KOPT-K1 (cell line): ENCODE measurements around the gene TES.
"Not testable (repeated sequence)": the region's sequence is repeated elsewhere in the genome, so short reads cannot be mapped to it uniquely, and the experiment has no call there.

ENCODE experiments used
- H3K27ac ChIP-seq: fragments of 200-600 bp; sonication (generic); 2 replicates; pipeline ENCODE4 v1.5.1; 2016; ENCODE audit warnings: antibody characterized with exemption, mild to moderate bottlenecking, low read depth, low read length; ENCODE audit not compliant: poor library complexity, severe bottlenecking
- H3K36me3 ChIP-seq: fragments of 200-600 bp; sonication (generic); 2 replicates; pipeline ENCODE4 v1.5.1; 2017; ENCODE audit warnings: antibody characterized with exemption, mild to moderate bottlenecking, low read length, moderate library complexity; ENCODE audit not compliant: insufficient read depth
- H3K9me3 ChIP-seq: fragments of 200-600 bp; sonication (generic); 2 replicates; pipeline ENCODE4 v1.5.1; 2017; ENCODE audit warnings: antibody characterized with exemption, low read length, mild to moderate bottlenecking; ENCODE audit not compliant: insufficient read depth, poor library complexity, severe bottlenecking

The TES gene

DNA sequence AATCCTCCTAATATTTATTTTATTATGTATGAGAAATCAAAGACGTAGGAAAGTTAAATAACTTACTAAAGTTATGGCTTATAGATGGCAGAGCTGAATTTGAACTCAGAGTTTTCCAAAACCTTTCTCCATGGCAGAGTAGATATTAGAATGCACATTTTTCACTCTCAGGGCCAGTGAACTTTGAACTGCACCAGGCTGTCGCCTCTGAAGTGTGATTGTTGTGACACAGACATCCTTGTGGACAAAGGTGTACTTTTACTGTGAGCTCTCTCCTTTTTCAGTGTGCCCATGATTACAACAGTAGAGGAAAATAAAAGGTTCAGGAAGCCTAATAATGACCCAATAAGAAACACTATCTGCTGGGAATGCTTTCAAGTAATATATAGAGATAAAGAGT is 29.1 kb downstream of the TES start:
- H3K27ac ChIP-seq, result no peak overlapping the region

GRCh38 chr7:116240024-116240668 is 29.8 kb downstream of the TES start:
- no peaks in the 10 kb centered on the region for H3K36me3 ChIP-seq
- H3K9me3 ChIP-seq, result peaks cover 11% of the 10 kb centered on the region
- no peak overlapping the region for H3K27ac ChIP-seq

More for the DNA sequence above, 29.1 kb downstream of the TES start:
- Histone ChIP-seq H3K36me3 (no peaks in the 10 kb centered on the region), H3K9me3 (peaks cover 4% of the 10 kb centered on the region)

- H3K27ac ChIP-seq, result no peak overlapping the region
- no peaks in the 10 kb centered on the region for H3K36me3 ChIP-seq
- H3K9me3 ChIP-seq, result peaks cover 15% of the 10 kb centered on the region
These were observed 31.0 kb downstream of the TES start for GRCh38 chr7:116241291-116241690.

DNA sequence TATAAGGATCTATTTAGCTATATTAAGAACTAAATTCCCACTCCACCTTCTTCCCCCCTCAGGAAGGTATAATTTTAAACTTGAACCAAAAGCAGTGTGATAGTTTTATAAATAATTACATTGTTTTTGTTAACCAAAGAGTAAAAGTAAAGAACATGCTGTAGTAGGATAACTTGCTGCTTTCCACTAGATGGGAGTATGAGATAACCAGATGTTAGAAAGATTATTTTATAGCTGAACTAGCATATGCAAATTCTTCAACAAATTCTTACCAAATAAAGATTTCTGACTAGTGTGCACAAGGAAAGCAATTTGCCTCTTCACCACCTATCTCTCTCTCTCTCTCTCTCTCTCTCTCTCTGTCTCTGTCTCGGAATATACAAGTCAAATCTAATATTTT is 31.8 kb downstream of the TES start:
- Histone ChIP-seq H3K9me3 (peaks cover 15% of the 10 kb centered on the region), H3K27ac (no peak overlapping the region), H3K36me3 (no peaks in the 10 kb centered on the region)

GRCh38 chr7:116242759-116243158 is 32.4 kb downstream of the TES start:
- Histone ChIP-seq H3K9me3 (peaks cover 15% of the 10 kb centered on the region), H3K36me3 (no peaks in the 10 kb centered on the region), H3K27ac (no peak overlapping the region)

DNA sequence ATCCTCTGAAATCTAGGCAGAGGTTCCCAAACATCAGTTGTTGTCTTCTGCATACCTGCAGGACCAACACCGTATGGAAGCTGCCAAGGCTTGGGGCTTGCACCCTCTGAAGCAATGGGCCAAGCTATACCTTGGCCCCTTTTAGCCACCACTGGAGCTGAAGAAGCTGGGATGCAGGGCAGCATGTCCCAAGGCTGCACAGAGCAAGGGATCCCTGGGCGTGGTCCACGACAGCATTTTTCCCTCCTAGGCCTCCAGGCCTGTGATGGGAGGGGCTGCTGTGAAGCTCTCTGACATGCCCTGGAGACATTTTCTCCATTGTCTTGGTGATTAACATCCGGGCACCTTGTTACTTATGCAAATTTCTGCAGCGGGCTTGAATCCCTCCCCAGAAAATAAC is 34.5 kb downstream of the TES start:
- peaks cover 15% of the 10 kb centered on the region for H3K9me3 ChIP-seq
- H3K36me3 ChIP-seq, H3K27ac ChIP-seq: not testable (repeated sequence)

- Histone ChIP-seq H3K36me3 (no peaks in the 10 kb centered on the region), H3K9me3 (peaks cover 15% of the 10 kb centered on the region), H3K27ac (no peak overlapping the region)
These were observed 36.0 kb downstream of the TES start for GRCh38 chr7:116246357-116246756.

- H3K9me3 ChIP-seq, result peaks cover 4% of the 10 kb centered on the region
- no peak overlapping the region for H3K27ac ChIP-seq
- no peaks in the 10 kb centered on the region for H3K36me3 ChIP-seq
These were observed 39.7 kb downstream of the TES start for GRCh38 chr7:116249969-116250553.

GRCh38 chr7:116251675-116252074 is 41.3 kb downstream of the TES start:
- no peaks in the 10 kb centered on the region for H3K9me3 ChIP-seq
- no peaks in the 10 kb centered on the region for H3K36me3 ChIP-seq
- no peak overlapping the region for H3K27ac ChIP-seq

DNA sequence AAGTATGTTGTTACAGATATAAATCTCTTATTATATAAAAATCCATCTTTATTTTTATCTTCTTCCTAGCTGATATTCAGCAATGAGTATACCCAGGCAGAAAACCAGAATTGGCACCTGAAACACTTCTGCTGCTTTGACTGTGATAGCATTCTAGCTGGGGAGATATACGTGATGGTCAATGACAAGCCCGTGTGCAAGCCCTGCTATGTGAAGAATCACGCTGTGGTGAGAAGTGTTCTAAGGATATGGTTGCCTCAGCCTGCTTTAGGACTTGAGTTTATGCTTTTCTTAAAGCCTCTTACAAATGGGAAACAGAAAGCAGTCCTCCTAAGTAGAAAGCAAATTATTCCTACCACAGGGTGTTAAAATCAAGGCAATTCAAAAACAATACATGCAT is 41.9 kb downstream of the TES start:
- H3K27ac ChIP-seq, result no peak overlapping the region
- no peaks in the 10 kb centered on the region for H3K9me3 ChIP-seq
- no peaks in the 10 kb centered on the region for H3K36me3 ChIP-seq

GRCh38 chr7:116257156-116257555 is 46.8 kb downstream of the TES start:
- Histone ChIP-seq H3K27ac (no peak overlapping the region), H3K36me3 (no peaks in the 10 kb centered on the region), H3K9me3 (no peaks in the 10 kb centered on the region)

DNA sequence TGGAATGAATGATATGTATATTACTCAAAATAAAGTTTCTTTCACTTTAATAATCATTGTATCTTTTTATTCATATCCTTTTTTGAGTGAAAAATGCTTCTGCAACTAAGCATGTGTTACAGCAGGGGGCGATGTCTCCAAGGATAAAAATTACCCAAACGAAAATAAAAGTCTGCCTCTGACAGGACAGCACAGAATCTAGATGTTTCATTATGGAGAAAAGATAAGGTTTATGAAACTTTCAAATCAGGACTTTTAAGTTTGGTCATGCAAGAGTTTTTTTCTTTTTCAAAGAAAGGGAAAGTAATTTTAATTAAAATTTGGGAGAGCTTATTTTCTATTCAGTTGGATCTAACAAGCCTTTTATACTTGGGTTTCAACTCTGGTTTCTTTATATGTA is 48.4 kb downstream of the TES start:
- Histone ChIP-seq H3K36me3 (no peaks in the 10 kb centered on the region), H3K27ac (no peak overlapping the region), H3K9me3 (no peaks in the 10 kb centered on the region)

GRCh38 chr7:116259156-116259870 is 49.0 kb downstream of the TES start:
- no peaks in the 10 kb centered on the region for H3K36me3 ChIP-seq
- no peaks in the 10 kb centered on the region for H3K9me3 ChIP-seq
- H3K27ac ChIP-seq, result no peak overlapping the region

GRCh38 chr7:116259871-116260440 is 49.6 kb downstream of the TES start:
- Histone ChIP-seq H3K36me3 (no peaks in the 10 kb centered on the region), H3K27ac (no peak overlapping the region), H3K9me3 (no peaks in the 10 kb centered on the region)

DNA sequence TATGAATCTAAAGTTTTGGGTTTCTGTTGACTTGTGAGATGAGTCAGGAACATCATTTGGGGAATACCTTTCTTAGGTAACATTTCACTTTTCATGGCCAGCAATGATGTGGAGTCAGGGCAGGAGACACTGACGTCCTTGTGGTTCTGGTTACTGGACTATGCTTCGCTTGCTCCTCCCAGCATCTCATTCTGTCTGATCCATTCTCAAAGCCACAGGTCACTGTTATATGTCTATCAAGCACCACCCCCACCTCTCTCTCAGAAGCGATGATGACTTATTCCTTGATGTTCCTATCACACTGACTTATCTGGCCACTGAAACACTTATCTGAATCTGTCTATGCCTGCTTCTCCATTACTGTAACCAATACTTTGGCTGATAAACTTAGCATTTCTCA is 51.6 kb downstream of the TES start:
- H3K27ac ChIP-seq, result no peak overlapping the region
- H3K9me3 ChIP-seq, result no peaks in the 10 kb centered on the region
- no peaks in the 10 kb centered on the region for H3K36me3 ChIP-seq
